GM18511 (cell line): ENCODE measurements around the gene RUNX1.

Experiments used
- ATAC-seq: cut with Tn5 transposase; IDR thresholded peaks from one replicate; pipeline ENCODE4 v1.9.1; 2021; ENCODE audit warnings: mild to moderate bottlenecking, moderate library complexity; ENCODE audit not compliant: unreplicated experiment

The RUNX1 gene

GRCh38 chr21:35048706-35049617, at the start of gene RUNX1:
Gene RUNX1, minus strand, starts transcription at chr21:35049302.
- peak; percentile 73 for ATAC-seq

GRCh38 chr21:35097525-35097924, 48.4 kb upstream of the RUNX1 start:
- no peak for ATAC-seq

- no peak for ATAC-seq
Observed at GRCh38 chr21:35096959-35097358, 47.9 kb upstream of the RUNX1 start.

GRCh38 chr21:35095859-35096291, 46.8 kb upstream of the RUNX1 start:
- no peak for ATAC-seq

GRCh38 chr21:35093514-35093913, 44.4 kb upstream of the RUNX1 start:
- ATAC-seq: no peak

GRCh38 chr21:35091496-35091895, 42.4 kb upstream of the RUNX1 start:
- ATAC-seq: no peak

GRCh38 chr21:35090403-35090802, 41.3 kb upstream of the RUNX1 start:
- ATAC-seq: no peak

- ATAC-seq: no peak
Observed at GRCh38 chr21:35088319-35088771, 39.2 kb upstream of the RUNX1 start.

- no peak for ATAC-seq
Observed at GRCh38 chr21:35086357-35086756, 37.3 kb upstream of the RUNX1 start.

- ATAC-seq: no peak
Observed at GRCh38 chr21:35084869-35085268, 35.8 kb upstream of the RUNX1 start.

GRCh38 chr21:35083246-35083645, 34.1 kb upstream of the RUNX1 start:
- ATAC-seq: no peak

- no peak for ATAC-seq
Observed at GRCh38 chr21:35081861-35082260, 32.8 kb upstream of the RUNX1 start.

GRCh38 chr21:35079181-35079580, 30.1 kb upstream of the RUNX1 start:
- ATAC-seq: no peak

GRCh38 chr21:35077975-35078374, 28.9 kb upstream of the RUNX1 start:
- ATAC-seq: no peak

- ATAC-seq: no peak
Observed at GRCh38 chr21:35077466-35077865, 28.4 kb upstream of the RUNX1 start.

GRCh38 chr21:35075546-35075945, 26.4 kb upstream of the RUNX1 start:
- ATAC-seq: no peak

GRCh38 chr21:35072960-35073359, 23.9 kb upstream of the RUNX1 start:
- ATAC-seq: no peak

GRCh38 chr21:35072557-35072956, 23.5 kb upstream of the RUNX1 start:
- ATAC-seq: no peak

- no peak for ATAC-seq
Observed at GRCh38 chr21:35071347-35071746, 22.2 kb upstream of the RUNX1 start.

GRCh38 chr21:35070436-35070835, 21.3 kb upstream of the RUNX1 start:
- no peak for ATAC-seq

GRCh38 chr21:35066824-35067223, 17.7 kb upstream of the RUNX1 start:
- no peak for ATAC-seq

- no peak for ATAC-seq
Observed at GRCh38 chr21:35063428-35064172, 14.5 kb upstream of the RUNX1 start.
